HepG2 (cell line): ENCODE measurements around the gene ATP11A. TPM values are rescaled to one million over a fixed set of nuclear protein-coding genes. Genes with fewer than 3 reads are reported as not detected.
A peak's percentile ranks its signal among the peaks of the same experiment; 100 is the strongest.

ENCODE experiments used
- BRD4 ChIP-seq: sonication (generic); formaldehyde crosslinking; IDR thresholded peaks from 2 replicates; pipeline ENCODE4 v1.4.0; 2020; ENCODE audit warnings: missing genetic modification reagents
- DNMT1 ChIP-seq: sonication (generic); formaldehyde crosslinking; IDR thresholded peaks from 2 replicates; pipeline ENCODE4 v1.5.1; 2020; ENCODE audit warnings: mild to moderate bottlenecking, missing genetic modification reagents
- ESRRA ChIP-seq: sonication (generic); formaldehyde crosslinking; IDR thresholded peaks from 2 replicates; pipeline ENCODE4 v1.5.1; 2020; ENCODE audit warnings: mild to moderate bottlenecking, low read depth, missing genetic modification reagents
- GATAD2A ChIP-seq: IDR thresholded peaks from 2 replicates; pipeline ENCODE4 v1.6.1; 2016
- GLI4 ChIP-seq: sonication (generic); formaldehyde crosslinking; IDR thresholded peaks from 2 replicates; pipeline ENCODE4 v1.5.1; 2020; ENCODE audit warnings: missing genetic modification reagents, mild to moderate bottlenecking, moderate library complexity, borderline replicate concordance
- HNRNPUL1 ChIP-seq: fragments of 200-400 bp; formaldehyde crosslinking; IDR thresholded peaks from 2 replicates; pipeline ENCODE4 v1.6.1; 2017; ENCODE audit warnings: low read depth, mild to moderate bottlenecking, low read length, moderate library complexity
- JUN ChIP-seq: sonication (generic); formaldehyde crosslinking; IDR thresholded peaks from 2 replicates; pipeline ENCODE4 v1.4.0; 2020; ENCODE audit warnings: mild to moderate bottlenecking, missing genetic modification reagents
- MAFK ChIP-seq, 2 experiments: IDR thresholded peaks in 1 of 2; conservative IDR thresholded peaks in 1 of 2; 2 replicates each; pipeline ENCODE4 v1.6.1; 2011; ENCODE audit warnings: improper control_type of control experiment in 2 of 2, low read length in 2 of 2
- MED8 ChIP-seq: sonication (generic); formaldehyde crosslinking; IDR thresholded peaks from 2 replicates; pipeline ENCODE4 v1.8.1; 2023; ENCODE audit warnings: mild to moderate bottlenecking, missing genetic modification reagents; ENCODE audit not compliant: insufficient replicate concordance
- NCOA1 ChIP-seq: sonication (generic); formaldehyde crosslinking; IDR thresholded peaks from 2 replicates; pipeline ENCODE4 v1.9.0; 2021; ENCODE audit warnings: missing genetic modification reagents
- NPAS2 ChIP-seq: sonication (generic); formaldehyde crosslinking; IDR thresholded peaks from 2 replicates; pipeline ENCODE4 v1.8.0; 2022; ENCODE audit warnings: mild to moderate bottlenecking, missing genetic modification reagents, borderline replicate concordance
- RERE ChIP-seq: IDR thresholded peaks from 2 replicates; pipeline ENCODE4 v1.6.1; 2016; ENCODE audit warnings: low read depth, missing genetic modification reagents, missing compliant biosample characterization
- RFXAP ChIP-seq: sonication (generic); formaldehyde crosslinking; IDR thresholded peaks from 2 replicates; pipeline ENCODE4 v1.4.0; 2020; ENCODE audit warnings: missing genetic modification reagents, borderline replicate concordance
- SRY ChIP-seq: sonication (generic); formaldehyde crosslinking; IDR thresholded peaks from 2 replicates; pipeline ENCODE4 v1.8.0; 2022; ENCODE audit warnings: mild to moderate bottlenecking, missing genetic modification reagents
- TARDBP ChIP-seq: sonication (generic); formaldehyde crosslinking; IDR thresholded peaks from 2 replicates; pipeline ENCODE4 v1.8.0; 2022; ENCODE audit warnings: mild to moderate bottlenecking, missing genetic modification reagents
- THYN1 ChIP-seq: sonication (generic); formaldehyde crosslinking; IDR thresholded peaks from 2 replicates; pipeline ENCODE4 v1.8.1; 2023; ENCODE audit warnings: low read depth, mild to moderate bottlenecking, moderate library complexity, missing genetic modification reagents, borderline replicate concordance
- ZFP82 ChIP-seq: sonication (generic); formaldehyde crosslinking; IDR thresholded peaks from 2 replicates; pipeline ENCODE4 v1.5.1; 2020; ENCODE audit warnings: mild to moderate bottlenecking, missing genetic modification reagents, borderline replicate concordance
- ZKSCAN1 ChIP-seq: fragments of 150-350 bp; IDR thresholded peaks from 2 replicates; pipeline ENCODE4 v1.6.1; 2014; ENCODE audit warnings: low read length
- ZNF232 ChIP-seq: sonication (generic); formaldehyde crosslinking; IDR thresholded peaks from 2 replicates; pipeline ENCODE4 v1.4.0; 2020; ENCODE audit warnings: missing genetic modification reagents, borderline replicate concordance
- ZNF33A ChIP-seq: sonication (generic); formaldehyde crosslinking; IDR thresholded peaks from 2 replicates; pipeline ENCODE4 v1.5.1; 2020; ENCODE audit warnings: missing genetic modification reagents, mild to moderate bottlenecking, moderate library complexity, borderline replicate concordance
- ZNF362 ChIP-seq: sonication (generic); formaldehyde crosslinking; IDR thresholded peaks from 2 replicates; pipeline ENCODE4 v1.4.0; 2020; ENCODE audit warnings: missing genetic modification reagents, mild to moderate bottlenecking, borderline replicate concordance
- ZNF652 ChIP-seq: IDR thresholded peaks from 2 replicates; pipeline ENCODE4 v1.6.1; 2016; ENCODE audit warnings: low read depth, borderline replicate concordance
- ZSCAN21 ChIP-seq: sonication (generic); formaldehyde crosslinking; IDR thresholded peaks from 2 replicates; pipeline ENCODE4 v1.8.0; 2022; ENCODE audit warnings: mild to moderate bottlenecking, missing genetic modification reagents, moderate library complexity, borderline replicate concordance
- ZSCAN30 ChIP-seq: sonication (generic); formaldehyde crosslinking; IDR thresholded peaks from 2 replicates; pipeline ENCODE4 v1.5.0; 2020; ENCODE audit warnings: mild to moderate bottlenecking, missing genetic modification reagents
- polyA plus RNA-seq, 8 experiments: library from polyadenylated mRNA; depleted of rRNA in 3 of 8; stranded (reverse) in 7 of 8; unstranded in 1 of 8; fragments of >200 nt; fragmentation: Illumina TruSeq in 4 of 8; extraction: Trizol in 4 of 8; gene quantifications; 2 replicates each; pipeline versions ENCODE4 v1.2.1 to v1.2.3, GENCODE V29; 2011 to 2016; ENCODE audit warnings: low read depth in 4 of 8, missing spikeins in 1 of 8, mixed read lengths in 1 of 8; ENCODE audit not compliant: insufficient read depth in 1 of 8
- total RNA-seq, 5 experiments: library from RNA; depleted of rRNA; stranded (reverse); fragments of >200 nt; fragmentation: Illumina TruSeq; extraction: Trizol; gene quantifications; 2 replicates each; pipeline ENCODE4 v1.2.3, GENCODE V29; 2016; ENCODE audit warnings: low read depth in 1 of 5

Gene ATP11A
- total and polyA plus RNA-seq, 2 of the 13 experiments (the other 11 are each of a cell fraction or from before 2014, with no cell fraction given), result 18.4 to 20.1 TPM

- TF ChIP-seq RERE (CRISPR knock-in tag) (no peak), ZSCAN30 (CRISPR knock-in tag) (no peak), ESRRA (CRISPR knock-in tag) (peak; percentile 56; the same call in 1 of the 2 replicates), GATAD2A (CRISPR knock-in tag) (peak; percentile 67; the same call in 1 of the 2 replicates), HNRNPUL1 (no peak), MAFK (conservative IDR thresholded peaks at IDR 0.05 in 1 of 2, IDR thresholded peaks at IDR 0.05 in 1 of 2; ENCODE audit: low read length in 2 of 2) (no peak), GLI4 (CRISPR knock-in tag) (peak; percentile 76; the same call in 1 of the 2 replicates), ZNF362 (peak; percentile 53; the same call in 1 of the 2 replicates), THYN1 (CRISPR knock-in tag) (no peak), ZNF33A (CRISPR knock-in tag) (no peak), NCOA1 (CRISPR knock-in tag) (no peak), RFXAP (peak; percentile 55; the same call in 1 of the 2 replicates), ZSCAN21 (CRISPR knock-in tag) (no peak), ZKSCAN1 (no peak), JUN (CRISPR knock-in tag) (no peak), ZFP82 (CRISPR knock-in tag) (no peak), SRY (CRISPR knock-in tag) (peak; percentile 69; the same call in 1 of the 2 replicates), BRD4 (CRISPR knock-in tag) (0 out of 2 replicates have a peak, but pooled peaks have one; percentile 52), DNMT1 (CRISPR knock-in tag) (no peak), TARDBP (CRISPR knock-in tag) (peak; percentile 92), ZNF652 (CRISPR knock-in tag) (no peak), ZNF232 (CRISPR knock-in tag) (peak; percentile 62; the same call in 1 of the 2 replicates), MED8 (no peak), NPAS2 (CRISPR knock-in tag) (no peak)
Observed at GRCh38 chr13:112689303-112690245, at the start of gene ATP11A (continued).
